SKM-1 (cell line): ENCODE measurements around the gene TMEM72.

Source experiments
- DNase-seq: peaks from one replicate; lab custom pipeline; 2025; ENCODE audit not compliant: unreplicated experiment; lab: John Stamatoyannopoulos, UW

The TMEM72 gene

DNA sequence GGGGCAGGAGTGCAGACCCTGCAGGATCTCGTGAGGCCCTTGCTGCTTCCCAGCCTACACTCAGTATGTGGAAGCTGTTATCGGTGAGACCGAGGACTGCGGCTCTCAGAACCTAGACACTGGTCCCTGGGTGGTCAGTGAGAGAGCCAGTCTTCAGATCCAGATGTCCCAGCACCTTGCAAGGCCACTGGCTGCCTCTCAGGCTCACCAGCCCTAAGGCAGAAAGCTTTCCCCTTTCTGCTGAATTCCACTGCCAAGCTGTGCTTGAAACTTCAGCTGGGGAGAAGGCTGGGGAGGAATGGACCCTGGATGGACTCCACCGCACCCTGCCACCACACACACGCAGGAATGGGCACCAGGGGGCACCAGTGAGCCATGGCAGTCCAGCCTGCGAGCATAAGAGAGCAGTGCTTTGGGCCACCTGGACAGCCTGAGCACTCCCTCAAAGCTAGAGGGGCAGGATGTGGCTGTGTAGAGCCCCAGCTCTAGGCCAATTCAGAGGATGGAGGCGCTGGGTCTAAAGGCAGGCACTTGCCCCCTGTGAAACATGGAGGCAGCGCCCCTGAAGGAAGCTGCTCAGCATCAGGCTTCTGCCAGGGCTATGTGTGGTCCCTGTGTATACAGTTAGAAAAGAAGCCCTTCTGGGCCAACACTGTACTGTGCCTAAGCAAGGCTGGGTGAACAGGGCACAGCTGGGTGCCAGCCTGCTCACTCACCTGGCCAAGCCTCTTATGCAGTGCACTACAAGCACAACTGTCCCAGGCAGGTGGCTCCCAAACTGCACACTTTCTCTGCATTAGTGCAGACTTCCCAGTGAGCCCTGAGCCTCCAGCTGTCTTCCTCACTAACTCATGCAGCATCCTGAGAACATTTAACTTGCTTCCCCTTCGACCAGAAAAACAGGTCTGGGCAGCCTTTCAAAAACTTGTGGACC is 21.6 kb downstream of the TMEM72 start:
- peak; percentile 81 for DNase-seq

GRCh38 chr10:44933451-44934321 is 22.5 kb downstream of the TMEM72 start:
- DNase-seq, result no peak

DNA sequence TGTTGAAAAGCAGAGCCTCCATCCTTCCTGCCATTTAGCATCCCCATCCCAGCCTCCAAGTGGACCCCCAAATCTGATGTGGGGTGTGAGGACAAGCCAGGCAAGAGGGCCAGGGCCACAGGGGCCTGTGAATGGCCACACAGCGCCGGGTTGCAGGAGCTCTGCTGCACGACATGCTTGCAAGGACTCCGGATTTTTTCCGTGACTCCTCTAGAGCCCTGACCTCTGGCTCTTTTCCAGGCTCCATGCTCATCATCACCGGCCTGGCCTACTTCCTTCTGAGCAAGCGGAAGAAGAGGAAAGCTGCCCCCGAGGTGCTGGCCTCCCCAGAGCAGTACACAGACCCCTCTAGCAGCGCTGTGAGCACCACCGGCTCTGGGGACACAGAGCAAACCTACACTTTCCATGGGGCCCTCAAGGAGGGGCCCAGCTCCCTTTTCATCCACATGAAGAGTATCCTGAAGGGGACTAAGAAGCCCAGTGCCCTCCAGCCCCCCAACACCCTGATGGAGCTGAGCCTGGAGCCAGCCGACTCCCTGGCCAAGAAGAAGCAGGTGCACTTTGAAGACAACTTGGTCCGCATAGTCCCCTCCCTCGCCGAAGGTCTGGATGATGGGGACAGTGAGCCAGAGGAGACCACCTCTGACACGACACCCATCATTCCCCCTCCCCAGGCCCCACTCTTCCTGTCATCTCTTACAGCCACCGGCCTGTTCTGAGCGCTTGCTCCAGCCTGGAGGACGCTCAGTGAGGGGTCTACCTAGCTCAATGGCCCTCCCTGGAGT is 23.5 kb downstream of the TMEM72 start:
- no peak for DNase-seq

- DNase-seq, result no peak
These were observed 24.2 kb downstream of the TMEM72 start for GRCh38 chr10:44935201-44935965.

GRCh38 chr10:44935966-44936295 is 24.8 kb downstream of the TMEM72 start:
- DNase-seq, result peak; percentile 38

- DNase-seq, result no peak
These were observed 25.3 kb downstream of the TMEM72 start for GRCh38 chr10:44936314-44936975.

DNA sequence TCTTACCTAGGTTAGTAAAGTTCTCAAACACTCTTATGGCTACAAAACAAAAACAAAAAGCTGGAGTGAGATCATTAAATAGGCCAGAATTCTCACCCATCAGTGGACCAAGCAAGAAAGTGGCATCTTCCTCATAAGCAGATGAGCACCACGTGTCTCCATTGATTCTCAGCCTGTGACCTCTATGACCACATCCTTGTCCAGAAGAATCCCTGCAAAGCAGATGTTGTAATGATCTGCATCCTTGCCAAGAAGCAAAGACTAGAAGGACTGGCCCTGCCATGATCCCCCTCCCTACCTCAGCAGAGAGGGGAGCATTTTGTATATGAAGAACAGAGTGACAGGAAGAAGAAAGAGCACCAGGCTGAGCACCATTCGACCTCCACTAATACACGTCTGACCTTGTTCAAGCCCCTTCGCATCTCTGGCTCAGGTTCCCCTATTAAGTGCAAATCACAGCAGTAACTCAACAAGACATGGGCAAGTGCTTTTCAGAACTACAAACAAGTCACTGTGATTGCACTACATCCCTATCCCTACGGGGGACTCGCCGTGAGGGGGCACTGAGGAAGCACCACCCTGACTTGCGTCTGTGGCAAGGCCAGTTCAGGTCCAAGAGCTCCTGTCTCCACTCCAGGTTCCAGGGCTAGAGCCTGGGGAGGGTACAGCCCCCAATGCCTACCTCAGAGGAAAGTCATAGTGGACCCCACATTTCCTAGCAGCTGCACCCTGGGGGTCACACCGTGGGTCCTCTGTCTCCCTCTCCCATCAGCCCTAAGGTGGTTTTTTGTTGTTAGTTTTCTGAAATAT is 26.3 kb downstream of the TMEM72 start:
- no peak for DNase-seq

DNA sequence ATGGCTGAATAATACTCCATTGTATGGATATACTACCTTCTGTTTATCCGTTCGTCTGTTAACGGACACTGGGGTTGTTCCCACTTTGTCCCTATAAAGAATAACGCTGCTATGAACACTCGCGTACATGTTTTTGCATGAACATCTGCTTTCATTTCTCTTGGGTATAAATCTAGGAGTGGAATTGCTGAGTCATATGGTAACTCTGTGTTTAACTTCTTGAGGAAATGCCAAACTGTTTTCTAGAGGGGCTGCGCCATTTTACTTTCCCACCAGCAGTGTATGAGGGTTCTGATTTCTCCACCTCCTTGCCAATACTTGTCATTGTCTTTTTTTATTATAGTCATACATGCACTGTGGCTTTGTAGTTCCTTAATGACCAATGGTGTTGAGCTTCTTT is 27.8 kb downstream of the TMEM72 start:
- DNase-seq, result no peak

DNA sequence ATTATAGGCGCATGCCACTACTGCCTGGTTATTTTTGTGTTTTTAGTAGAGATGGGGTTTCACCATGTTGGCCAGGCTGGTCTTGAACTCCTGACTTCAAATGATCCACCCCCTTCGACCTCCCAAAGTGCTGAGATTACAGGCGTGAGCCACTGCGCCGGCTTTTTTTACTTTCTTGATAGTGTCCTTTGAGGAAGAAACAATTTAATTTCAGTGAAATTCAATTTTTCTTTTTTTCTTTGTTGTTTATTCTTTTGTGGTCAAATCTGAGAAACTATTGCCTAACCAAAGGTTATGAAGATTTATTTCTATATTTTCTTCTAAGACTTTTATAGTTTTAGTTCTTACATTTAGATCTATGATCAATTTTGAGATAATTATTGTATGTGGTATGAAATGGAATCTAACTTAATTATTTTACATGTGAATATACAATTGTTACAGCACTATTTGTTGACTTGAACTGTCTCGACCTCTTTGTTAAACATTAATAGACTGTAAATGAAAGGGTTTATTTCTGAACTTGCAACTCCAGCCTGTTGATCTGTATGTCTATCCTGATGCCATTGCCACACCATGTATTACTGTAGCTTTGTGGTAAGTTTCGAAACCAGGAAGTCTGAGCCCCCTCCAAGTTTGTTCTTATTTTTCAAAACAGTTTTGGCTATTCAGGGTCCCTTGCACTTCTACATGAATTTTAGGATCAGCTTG is 28.7 kb downstream of the TMEM72 start:
- peak; percentile 39 for DNase-seq

- DNase-seq, result no peak
These were observed 33.2 kb downstream of the TMEM72 start for GRCh38 chr10:44944354-44944753.

GRCh38 chr10:44946205-44946604 is 35.1 kb downstream of the TMEM72 start:
- no peak for DNase-seq

- no peak for DNase-seq
These were observed 36.4 kb downstream of the TMEM72 start for GRCh38 chr10:44947371-44948152.

- no peak for DNase-seq
These were observed 37.5 kb downstream of the TMEM72 start for GRCh38 chr10:44948642-44949041.

DNA sequence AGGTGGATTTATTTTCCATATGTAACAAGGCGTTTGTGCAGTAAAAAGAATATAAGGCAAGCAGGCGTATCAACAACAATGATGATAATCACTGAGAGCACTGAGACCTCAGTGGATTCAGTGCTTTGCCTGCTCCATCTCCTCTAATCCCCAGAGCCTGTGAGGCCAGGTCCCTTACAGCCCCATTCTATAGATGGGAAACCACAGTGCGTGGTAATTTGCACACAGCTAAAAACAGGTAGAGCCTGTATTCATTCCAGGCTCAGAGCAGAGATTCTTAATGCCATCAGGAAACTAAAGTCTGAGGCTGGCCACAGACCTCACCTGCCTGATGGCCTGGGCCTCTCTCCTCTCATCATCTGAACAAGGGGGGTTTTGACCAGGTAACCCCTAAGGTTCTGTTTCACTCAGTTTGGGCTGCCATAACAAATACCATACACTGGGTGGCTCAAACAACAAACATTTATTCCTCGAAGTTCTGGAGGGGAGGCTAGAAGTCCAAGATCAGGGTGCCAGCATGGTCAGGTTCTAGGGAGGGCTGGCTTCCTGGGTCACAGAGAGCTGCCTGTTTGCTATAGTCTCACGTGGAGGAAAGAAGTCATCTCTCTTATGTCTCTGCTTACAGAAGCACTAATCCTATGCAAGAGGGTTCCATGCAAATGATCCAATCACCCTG is 38.1 kb downstream of the TMEM72 start:
- DNase-seq, result no peak

DNA sequence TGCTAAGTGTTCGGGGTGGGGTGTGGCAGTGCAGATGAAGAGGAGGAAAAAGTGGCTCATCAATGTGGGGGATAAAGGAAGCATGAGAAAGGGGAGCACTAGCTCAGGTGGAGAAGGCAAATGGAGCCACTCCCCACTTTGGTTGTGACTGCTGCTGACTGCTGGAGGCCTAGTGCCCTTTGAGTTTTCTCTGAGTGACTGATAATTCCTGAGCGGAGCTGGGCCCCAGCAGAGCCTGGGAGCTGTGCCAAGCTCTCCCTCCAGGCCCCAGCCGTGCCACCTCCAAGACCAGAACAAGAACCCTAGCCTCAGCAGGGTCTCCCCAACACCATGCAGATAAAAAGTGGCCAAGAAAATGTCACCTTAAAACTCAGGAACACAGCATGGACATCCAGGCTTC is 38.8 kb downstream of the TMEM72 start:
- DNase-seq, result no peak

- DNase-seq, result no peak
These were observed 39.4 kb downstream of the TMEM72 start for GRCh38 chr10:44950326-44951225.
